Measurements from ENCODE around the gene MAN2C1. TPM values are rescaled to one million over a fixed set of nuclear protein-coding genes. Genes with fewer than 3 reads are reported as not detected.

Gene MAN2C1
- total and polyA plus RNA-seq, 2 donors (not counting 1 experiment from before 2014, with no cell fraction given), result 186 to 229 TPM

DNA sequence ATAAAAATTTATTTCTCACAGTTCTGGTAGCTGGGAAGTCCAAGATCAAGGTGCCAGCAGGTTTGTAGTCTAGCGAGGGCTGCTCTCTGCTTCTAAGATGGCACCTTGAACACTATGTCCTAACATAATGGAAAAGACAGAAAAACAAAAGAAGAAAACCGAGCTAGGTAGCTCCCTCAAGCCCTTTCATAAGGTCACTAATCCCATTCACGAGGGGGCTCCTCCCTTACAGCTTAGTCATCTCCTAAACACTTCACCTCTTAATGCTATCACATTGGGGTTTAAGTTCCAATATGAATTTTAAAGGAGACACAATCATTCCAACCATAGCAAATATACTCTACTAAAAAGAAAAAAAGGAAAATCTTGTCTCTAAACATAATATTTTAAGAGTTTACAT lies 62.2 kb downstream of the MAN2C1 start:
- Mint-ChIP-seq H3K4me3 (no peak overlapping the region), H3K4me1 (no peaks in the 10 kb centered on the region), H3K9me3 (ENCODE audit: insufficient read depth) (no peaks in the 10 kb centered on the region), H3K27me3 (peaks cover 47% of the 10 kb centered on the region), H3K27ac (no peak overlapping the region)
- TF ChIP-seq EZH2 (IDR thresholded peaks at IDR 0.05; ENCODE audit: borderline replicate concordance, insufficient read depth, low read depth, low read length, poor library complexity, severe bottlenecking), result no peak
- TF ChIP-seq, protein P1, sequence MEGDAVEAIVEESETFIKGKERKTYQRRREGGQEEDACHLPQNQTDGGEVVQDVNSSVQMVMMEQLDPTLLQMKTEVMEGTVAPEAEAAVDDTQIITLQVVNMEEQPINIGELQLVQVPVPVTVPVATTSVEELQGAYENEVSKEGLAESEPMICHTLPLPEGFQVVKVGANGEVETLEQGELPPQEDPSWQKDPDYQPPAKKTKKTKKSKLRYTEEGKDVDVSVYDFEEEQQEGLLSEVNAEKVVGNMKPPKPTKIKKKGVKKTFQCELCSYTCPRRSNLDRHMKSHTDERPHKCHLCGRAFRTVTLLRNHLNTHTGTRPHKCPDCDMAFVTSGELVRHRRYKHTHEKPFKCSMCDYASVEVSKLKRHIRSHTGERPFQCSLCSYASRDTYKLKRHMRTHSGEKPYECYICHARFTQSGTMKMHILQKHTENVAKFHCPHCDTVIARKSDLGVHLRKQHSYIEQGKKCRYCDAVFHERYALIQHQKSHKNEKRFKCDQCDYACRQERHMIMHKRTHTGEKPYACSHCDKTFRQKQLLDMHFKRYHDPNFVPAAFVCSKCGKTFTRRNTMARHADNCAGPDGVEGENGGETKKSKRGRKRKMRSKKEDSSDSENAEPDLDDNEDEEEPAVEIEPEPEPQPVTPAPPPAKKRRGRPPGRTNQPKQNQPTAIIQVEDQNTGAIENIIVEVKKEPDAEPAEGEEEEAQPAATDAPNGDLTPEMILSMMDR (IDR thresholded peaks at IDR 0.05), result no peak
- H3K9me3 ChIP-seq (ENCODE audit: control extremely low read depth in 1 of 3, control insufficient read depth in 2 of 3, insufficient read depth in 1 of 3, low read length in 2 of 3), result no peaks in the 10 kb centered on the region
- ChIA-PET POLR2A (no interaction called here), CTCF (interaction anchor here (1.1 kb wide), 1 partner anchor 62 kb away, joined by 3 read pairs; no protein-coding TSS in a partner anchor)
- intact Hi-C loops (cut with micrococcal nuclease), result no loop called here
- H3K4me1 ChIP-seq (ENCODE audit: control insufficient read depth in 2 of 2, insufficient read depth in 2 of 2, low read length in 2 of 2), result no peaks in the 10 kb centered on the region
- no peak overlapping the region for H2AFZ ChIP-seq (ENCODE audit: insufficient read depth, low read depth, low read length, poor library complexity, severe bottlenecking)
- H3K36me3 ChIP-seq (replicated peaks in 1 of 2; ENCODE audit: control extremely low read depth in 1 of 2, control insufficient read depth in 1 of 2, extremely low read depth in 1 of 2, insufficient read depth in 2 of 2, low read length in 1 of 2), result no peaks in the 10 kb centered on the region
- no peak overlapping the region for H3K9ac ChIP-seq (ENCODE audit: low read length)
- no peak for ATAC-seq (ENCODE audit: low read depth)
- no peaks in the 10 kb centered on the region for H3K79me2 ChIP-seq (ENCODE audit: control insufficient read depth, insufficient read depth, low read length)
- no peak overlapping the region for H3K27ac ChIP-seq (ENCODE audit: low read length in 2 of 2)
- no peaks in the 10 kb centered on the region for H4K20me1 ChIP-seq (ENCODE audit: control insufficient read depth, insufficient read depth, low read length, poor library complexity, severe bottlenecking)
- WGBS (ENCODE audit: insufficient coverage), result 93% methylated on average over 2 of the region's 3 CpGs
- H3K4me3 ChIP-seq (ENCODE audit: control extremely low read depth in 1 of 5, extremely low read depth in 1 of 5, insufficient read depth in 1 of 5, low read depth in 2 of 5, low read length in 4 of 5), result no peak overlapping the region
- H3K27me3 ChIP-seq (replicated peaks in 1 of 4; ENCODE audit: control extremely low read depth in 1 of 4, control insufficient read depth in 3 of 4, insufficient read depth in 4 of 4, low read length in 3 of 4), result peaks cover 0 to 13% (median 4%) of the 10 kb centered on the region in 4 experiments
- no peak overlapping the region for H3K4me2 ChIP-seq (replicated peaks; ENCODE audit: low read depth, low read length, poor library complexity, severe bottlenecking)
- no peak for DNase-seq

Other genes starting within 250 kb of the MAN2C1 start
- gene C15orf39, start 166.7 kb downstream of the MAN2C1 start, total RNA-seq, result 72.1 and 72.7 TPM in 2 replicates
- gene C15orf39, start 166.7 kb downstream of the MAN2C1 start, polyA plus RNA-seq, result 12.4 and 15.1 TPM in 2 replicates
- gene GOLGA6C, start 110.3 kb downstream of the MAN2C1 start, total RNA-seq, result not detected in 2 replicates
- gene GOLGA6C, start 110.3 kb downstream of the MAN2C1 start, polyA plus RNA-seq, result not detected in 2 replicates
- not detected in 2 replicates for gene GOLGA6D, start 85.8 kb downstream of the MAN2C1 start, total RNA-seq
- gene GOLGA6D, start 85.8 kb downstream of the MAN2C1 start, polyA plus RNA-seq, result 0.04 TPM in 1 of 2 replicates, not detected in the other
- gene COMMD4, start 32.5 kb downstream of the MAN2C1 start, total RNA-seq, result 54.2 and 63.5 TPM in 2 replicates
- gene COMMD4, start 32.5 kb downstream of the MAN2C1 start, polyA plus RNA-seq, result 57.9 and 58.0 TPM in 2 replicates
- 251 and 265 TPM in 2 replicates for gene NEIL1, start 21.6 kb downstream of the MAN2C1 start, total RNA-seq
- 103 and 220 TPM in 2 replicates for gene NEIL1, start 21.6 kb downstream of the MAN2C1 start, polyA plus RNA-seq
- gene SIN3A, start 83.1 kb upstream of the MAN2C1 start, total RNA-seq, result 153 and 161 TPM in 2 replicates
- 32.0 and 47.9 TPM in 2 replicates for gene SIN3A, start 83.1 kb upstream of the MAN2C1 start, polyA plus RNA-seq
- 15.5 and 19.9 TPM in 2 replicates for gene PTPN9, start 210.7 kb upstream of the MAN2C1 start, total RNA-seq
- gene PTPN9, start 210.7 kb upstream of the MAN2C1 start, polyA plus RNA-seq, result 8.3 and 11.8 TPM in 2 replicates

All from B cell (primary cell).